NCI-H524 treated with DMSO at 0.1 percent for 48 hours (cell line): ENCODE results near the gene HESX1.

Experiments used
- DNase-seq: peaks from one replicate; lab custom pipeline; 2025; lab: John Stamatoyannopoulos, UW

The HESX1 gene

DNA sequence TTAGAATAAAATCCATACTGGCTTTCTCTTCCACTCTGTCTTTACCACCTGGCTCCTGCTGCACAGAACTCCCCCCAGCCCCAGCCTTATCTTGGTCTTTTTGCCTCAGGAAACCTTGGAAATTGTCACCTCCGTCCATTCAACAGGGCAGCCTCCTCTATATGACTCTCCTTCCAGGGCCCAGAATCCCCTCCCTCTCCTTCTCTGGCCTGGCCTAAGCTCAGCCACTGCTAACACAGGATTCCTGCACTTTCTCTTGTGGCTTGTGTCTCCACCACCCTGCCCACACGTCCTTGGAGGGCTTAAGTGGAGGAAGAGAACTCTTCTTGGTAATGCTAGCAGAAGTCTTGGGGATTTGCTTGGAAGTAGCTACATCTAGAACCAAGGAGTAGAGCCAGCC, 33.1 kb downstream of the HESX1 start:
- DNase-seq: no peak

DNA sequence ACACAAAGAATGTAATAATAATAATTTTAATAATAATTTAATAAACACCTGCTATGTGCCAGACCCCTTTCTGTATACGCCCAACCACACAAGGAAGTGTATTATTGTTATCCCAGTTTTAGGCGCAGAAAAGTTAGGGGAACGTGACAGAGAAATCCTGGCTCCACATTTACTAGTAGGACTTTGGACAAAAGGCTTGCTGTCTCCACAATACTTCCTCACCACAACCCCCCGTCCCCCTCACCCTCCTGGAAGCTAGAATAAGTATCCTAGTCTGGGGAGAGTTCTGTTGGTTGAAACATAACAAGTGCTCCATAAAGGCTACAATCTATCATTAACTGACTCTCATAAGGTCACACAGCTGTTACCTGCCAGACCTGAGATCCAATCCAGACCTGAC, 34.1 kb downstream of the HESX1 start:
- no peak for DNase-seq

DNA sequence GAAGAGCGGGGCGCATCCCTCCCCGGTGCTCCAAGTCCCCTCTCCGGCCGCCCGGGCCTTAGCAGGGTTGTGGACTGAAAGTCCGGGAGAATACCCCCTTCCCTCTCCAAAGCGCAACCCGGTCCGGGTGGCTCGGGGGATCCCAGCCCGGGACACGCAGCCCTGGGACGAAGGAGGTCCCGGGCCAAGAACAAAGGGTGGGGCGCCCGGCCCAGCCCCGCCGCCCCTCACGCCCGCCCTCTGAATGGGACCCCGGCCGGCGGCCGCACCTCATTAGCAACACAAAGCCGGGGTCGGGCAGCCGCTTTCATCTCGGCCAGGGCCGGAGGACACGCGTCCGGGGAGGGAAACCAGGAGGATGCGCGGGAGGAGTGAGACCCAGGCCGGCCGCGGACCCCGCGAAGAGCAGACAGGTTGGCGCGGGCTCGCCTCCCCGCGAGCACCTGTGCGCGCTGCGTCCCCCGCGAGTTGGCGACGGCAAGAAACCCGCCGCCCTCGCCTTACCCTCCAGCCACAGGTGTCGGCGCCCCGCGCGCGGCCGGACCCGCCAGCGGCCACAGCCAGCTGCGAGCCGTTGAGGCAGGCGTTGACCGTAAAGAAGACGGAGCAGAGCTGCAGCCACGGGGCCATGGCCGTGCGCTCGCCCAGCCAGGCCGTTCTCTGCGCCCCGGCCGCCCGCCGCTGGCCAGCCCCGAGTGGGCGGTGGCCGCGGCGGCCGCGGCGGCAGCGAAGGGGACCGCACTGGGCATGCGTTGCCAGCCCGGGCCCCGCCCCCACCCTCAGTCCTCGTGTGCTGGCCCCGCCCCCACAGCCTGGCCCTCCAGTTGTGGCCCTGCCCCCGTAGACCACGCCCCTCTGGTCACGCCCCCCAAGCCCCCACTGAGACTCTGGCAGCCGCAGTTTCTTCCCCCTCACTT, 34.9 kb downstream of the HESX1 start, which contains the start of gene IL17RD:
Gene IL17RD, minus strand, starts transcription at position 697 of the 917 bp plus-strand sequence. Its CDS starts 67 bp downstream, at position 630.
- DNase-seq: no peak

DNA sequence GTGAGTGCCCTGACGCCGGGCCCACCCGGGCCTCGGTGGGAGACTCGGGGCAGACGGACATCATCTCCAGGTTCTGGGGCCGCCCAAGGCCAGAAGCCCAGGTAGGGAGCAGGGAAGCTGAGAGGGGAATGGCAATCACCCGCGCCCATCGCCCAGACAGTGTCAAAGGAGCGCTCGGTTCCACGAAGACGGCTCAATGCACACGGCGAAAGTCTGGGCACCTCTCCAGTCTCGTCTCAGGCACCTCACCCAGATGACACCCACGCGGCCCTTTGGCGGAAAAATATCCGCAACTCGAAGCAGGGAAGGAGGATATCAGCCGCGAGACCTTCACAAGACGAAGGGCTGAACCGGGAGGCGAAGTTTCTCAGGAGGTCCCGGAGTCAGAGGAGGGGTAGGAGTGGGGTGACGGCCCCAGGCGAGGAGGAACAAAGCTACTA, 35.5 kb downstream of the HESX1 start:
- no peak for DNase-seq

DNA sequence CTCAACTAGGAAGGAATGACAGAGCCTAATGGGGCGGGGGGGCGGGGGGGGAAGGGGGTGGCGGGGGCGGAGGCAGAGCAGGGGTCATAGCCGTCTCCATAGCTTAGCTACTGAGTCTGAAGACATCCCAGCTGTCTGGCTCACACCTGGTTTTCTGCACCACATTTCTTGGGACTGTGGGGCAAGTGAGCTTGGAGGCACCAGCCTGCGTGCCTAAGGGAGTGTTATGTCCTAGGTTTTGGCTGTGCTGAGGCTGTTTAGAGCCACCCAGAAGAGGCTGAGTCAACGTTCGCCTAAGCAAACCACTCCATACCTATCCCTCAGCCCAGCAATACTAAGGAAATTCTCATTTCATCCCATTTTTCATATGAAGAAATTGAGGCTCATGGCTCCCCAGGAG, 36.0 kb downstream of the HESX1 start:
- no peak for DNase-seq

DNA sequence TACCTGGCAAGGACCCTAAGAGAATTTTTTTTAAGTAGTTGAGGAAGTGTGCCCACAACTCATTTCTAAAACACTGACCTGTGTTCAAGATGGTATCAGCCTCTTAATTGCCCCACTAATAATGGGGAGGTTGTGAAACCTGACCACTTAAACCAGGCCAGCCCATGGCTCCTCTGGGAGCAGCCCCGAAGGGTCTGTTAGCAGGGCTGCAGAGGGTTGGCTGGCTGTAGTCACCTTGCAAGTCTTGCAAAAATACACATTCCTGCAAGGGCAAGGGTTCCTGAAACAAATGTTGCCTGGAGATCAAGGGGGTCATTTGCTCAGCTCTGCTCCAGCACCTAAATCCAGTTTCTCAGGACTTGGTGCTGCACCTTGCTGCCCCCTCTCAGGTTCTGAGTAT, 37.9 kb downstream of the HESX1 start:
- no peak for DNase-seq

DNA sequence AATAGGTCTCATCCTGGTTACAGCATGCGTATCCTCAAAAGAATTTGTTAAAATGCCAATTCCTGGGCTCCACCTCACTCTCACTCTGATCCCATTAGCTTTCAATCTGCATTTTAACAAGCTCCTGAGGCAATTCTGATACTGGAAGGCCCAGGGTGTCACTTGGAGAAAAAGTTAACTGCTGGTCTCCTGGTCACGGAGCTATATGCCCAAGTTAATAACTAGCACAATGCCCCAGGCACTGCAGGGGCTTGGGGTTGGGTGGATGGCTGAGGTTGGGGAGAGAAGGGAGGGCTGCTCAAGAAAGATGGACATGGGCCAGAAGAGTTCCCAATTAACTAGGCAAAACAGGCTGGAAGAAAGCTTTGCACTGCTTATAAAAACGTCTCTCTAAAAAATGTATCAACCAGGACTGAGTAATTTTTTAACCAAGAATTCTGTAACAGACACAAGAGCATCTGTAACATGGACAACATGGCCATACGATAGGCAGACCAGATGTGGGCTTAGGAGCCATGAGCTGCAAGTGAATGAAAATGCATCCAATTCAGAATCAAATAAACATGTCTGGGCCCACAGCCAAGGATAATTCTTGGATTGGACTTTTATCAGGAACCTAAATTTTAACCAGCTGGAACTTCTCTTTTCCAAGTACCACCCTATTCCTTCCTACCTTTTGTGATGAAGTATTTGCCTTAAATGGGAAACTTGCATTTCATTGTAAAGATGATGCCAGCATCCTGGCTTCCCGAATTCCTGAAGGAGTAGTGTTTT, 38.8 kb downstream of the HESX1 start:
- no peak for DNase-seq

DNA sequence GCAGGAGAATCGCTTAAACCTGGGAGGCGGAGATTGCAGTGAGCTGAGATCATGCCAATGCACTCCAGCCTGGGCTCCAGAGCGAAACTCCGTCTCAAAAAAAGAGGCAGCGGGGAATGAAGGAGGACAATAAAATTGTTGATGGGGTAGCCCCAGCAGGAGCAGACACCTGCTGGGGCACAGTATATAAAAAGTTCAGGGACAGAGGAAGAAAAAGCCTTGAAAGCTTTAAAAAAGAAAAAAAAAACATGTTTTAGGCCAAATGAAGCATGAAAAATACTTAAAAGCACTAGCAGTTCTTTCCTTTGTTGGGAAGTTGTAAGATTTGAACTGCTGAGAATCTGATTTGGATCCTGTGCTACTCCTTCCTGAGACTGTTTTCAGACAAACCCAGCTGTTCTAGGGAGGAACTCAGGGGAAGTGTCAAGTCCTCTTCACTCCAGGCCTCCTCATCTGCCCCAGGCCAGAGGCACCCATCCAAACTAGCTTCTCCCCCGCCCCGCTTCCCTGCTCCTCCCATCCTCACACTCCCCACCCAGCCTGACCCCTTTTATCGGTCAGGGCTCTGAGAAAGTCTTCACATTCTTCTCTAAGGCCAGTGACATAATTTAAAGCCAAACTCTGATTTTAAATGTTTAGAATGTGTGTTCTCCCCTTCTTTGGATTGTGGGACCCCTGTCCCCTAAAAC, 39.6 kb downstream of the HESX1 start:
- DNase-seq: no peak

DNA sequence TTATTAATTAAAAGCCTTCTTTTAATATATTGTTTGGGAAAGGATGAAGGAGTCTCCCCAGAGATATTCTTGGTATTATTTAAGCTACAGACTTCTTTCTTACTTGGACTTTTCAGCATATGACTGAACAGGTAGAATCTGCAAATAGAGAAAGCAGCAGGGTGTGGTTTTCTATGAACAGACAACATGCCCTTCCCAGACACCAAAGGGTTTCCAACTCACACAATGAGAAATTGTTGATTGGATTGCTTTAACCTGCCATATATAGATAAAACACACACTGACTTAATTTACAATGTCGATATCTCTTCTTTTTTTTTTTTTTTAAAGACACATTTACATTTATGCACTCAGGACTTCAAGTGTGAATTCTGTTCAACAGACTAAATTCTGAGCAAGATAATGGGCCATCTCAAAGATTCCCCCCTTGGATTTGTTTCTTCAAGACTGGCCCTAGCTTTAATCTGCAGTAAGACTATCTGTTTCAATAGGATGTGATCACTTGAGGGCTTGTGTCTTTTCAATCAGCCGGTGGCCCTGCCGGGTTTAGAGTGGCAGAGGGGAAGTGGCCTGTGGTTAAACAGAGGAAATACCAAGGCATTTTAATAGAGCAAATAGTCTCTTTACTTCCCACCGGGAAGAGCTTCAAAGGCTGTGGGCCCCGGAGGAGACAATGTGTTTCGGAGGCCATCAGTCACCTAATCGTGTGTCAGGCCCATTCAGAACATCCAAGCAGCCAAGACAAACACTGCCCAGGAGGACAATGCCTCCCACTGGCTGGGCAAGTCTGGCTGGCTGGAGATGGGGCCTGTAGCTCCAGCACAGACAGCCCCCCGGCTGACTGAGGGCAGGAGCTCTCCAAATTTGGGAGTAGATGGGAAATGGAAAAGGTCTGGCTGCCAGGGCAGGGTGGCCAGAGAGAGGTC, 40.7 kb downstream of the HESX1 start:
- no peak for DNase-seq

DNA sequence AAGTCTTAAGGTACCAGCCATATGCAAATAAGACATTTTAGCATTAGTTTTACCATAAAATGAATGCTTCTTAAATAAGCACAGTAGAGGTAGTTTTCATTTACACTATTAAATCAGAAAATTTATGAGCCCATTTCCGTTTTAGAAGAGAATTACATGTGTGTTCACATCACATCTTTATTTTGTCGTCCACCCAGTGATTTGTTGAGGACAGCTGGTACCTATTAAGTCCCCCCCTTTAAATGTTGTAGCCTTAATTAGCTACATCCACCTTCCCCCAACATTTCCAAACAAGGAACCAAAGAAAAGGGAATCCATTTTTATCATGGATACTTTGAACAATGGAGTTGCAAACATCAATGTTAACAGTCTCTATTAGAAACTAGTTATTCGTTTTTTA, 41.5 kb downstream of the HESX1 start:
- no peak for DNase-seq

DNA sequence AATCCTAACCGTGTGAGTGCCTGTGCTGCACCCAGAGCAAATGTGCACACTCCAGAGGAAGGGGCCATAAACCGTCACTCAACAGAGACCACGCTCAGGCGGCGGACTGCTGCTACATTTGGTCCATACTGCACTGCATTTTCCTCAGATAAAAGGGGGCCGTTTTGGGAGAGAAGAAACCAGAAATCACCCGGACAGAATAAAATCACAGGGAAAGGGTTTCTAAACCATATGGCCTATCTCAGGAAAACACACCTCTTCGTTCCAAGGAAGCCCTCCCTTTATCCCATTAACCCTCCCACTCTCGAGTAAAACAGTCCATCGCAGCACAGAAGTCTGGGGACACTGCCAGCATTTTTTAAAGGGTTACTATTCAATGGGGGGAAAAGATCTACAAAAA, 42.2 kb downstream of the HESX1 start:
- no peak for DNase-seq

DNA sequence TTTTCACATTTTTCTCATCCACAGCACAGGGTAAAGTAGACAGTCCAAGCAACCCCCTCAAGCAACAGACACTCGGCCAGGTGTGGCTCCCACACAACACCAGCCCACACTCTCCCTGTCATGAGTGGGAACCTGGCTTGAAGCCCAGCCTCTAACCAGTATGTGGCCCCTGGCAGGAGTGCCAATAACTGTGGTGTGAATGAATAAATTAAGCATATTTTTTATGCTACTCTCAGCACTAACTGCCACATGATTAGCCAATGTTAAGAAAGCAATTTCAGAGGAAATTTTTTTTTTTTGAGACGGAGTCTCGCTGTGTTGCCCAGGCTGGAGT, 44.5 kb downstream of the HESX1 start:
- no peak for DNase-seq

DNA sequence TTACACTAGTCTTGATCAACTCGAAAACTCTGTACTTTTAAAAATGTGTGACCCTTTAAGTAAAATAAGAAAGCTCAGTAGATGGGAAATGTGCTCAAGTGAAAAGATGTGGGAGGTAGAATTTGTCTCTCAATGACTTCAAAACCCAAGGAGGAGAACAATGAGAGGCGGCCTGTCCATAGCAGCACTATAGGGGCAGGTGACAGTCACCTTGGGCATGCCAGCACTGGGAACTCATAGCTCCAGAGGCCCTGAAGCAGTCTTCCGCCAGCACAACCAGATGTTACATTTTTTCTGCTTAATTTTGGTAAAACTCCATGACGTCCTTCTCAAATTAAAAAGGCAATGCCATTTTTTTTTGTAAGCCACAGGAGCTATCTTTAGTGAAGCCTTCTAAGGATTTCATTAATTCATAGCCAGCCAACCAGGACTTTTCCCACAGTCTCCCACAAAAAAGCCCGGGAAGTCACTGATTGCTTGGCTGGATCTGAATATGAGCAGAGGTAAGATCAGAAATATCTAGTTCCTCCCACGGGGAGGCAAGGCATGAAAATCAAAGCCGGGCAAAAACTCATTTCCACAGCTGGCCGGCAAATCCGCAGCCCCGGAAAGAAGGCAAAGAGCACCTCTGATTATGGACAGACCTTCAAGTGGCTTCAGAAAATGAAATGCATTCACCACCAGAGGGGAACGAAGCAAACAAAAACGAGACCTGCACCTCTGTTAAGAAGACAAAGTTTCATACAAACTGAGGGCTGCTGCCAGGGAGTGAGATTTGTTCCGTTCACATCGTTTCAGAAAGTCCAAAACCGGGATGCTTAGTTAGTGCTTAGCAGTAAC, 45.1 kb downstream of the HESX1 start:
- DNase-seq: no peak

DNA sequence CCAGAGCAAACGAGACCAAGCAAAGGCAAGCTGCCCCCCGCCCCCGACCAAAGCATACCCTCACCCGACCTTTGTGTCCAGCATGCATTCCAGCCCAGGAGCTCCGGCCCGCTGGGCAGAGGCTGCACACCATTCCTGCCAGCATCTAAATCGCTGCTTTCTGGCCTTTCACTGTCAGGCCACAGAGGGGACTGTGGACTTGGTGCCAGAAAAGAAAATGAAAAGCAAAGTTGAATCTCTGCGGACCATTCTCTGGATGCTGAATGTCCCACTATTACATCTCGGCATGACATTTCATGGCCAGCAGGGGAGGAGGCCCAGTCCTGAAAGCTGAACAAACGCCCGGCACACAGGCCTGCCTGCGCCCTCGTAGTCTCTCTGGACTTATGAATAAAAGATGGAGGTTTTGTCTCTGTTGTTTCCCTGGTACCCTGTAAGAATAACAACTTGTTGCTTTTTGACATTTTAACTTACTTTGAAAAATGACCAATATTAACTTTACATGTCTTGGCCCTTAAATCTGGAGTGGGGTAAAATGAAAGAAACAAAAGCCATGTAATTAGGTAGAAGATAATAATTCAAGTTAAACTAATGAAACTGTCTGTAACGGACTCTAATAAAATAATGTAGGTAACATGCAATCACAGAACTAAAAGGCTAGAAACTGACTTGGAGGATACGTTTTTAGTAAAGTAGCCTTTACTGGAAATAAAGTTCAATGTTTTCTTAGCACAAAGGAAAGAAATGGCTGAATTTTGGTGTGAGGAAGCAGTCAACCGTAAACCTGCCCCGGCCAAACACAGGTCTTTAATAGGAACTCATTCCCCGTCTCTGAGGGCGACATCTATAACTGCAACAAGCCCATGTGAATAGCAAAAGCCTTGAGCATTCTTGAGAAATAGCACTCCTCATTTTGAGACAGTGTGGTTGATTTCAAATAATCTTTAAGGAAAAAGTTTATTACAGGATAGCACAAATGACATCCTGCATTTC, 47.3 kb downstream of the HESX1 start:
- no peak for DNase-seq

DNA sequence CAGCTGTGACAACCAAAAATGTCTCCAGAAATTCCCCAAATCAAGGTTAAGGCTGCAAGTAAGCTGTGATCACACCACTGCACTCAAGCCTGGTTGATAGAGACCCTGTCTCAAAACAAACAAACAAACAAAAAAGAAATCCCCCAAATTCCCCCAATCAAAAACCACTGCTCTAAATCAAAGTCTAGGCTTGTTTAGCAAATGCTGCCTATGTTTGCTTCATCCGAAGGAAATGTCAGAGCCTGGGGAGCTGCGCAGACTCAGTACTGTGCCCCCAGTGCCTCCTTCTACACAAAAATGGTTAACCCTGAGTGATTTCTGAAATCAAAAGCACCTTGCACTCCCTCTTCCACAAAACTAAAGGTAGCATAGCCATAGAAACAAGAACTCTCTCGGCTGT, 48.0 kb downstream of the HESX1 start:
- DNase-seq: no peak

DNA sequence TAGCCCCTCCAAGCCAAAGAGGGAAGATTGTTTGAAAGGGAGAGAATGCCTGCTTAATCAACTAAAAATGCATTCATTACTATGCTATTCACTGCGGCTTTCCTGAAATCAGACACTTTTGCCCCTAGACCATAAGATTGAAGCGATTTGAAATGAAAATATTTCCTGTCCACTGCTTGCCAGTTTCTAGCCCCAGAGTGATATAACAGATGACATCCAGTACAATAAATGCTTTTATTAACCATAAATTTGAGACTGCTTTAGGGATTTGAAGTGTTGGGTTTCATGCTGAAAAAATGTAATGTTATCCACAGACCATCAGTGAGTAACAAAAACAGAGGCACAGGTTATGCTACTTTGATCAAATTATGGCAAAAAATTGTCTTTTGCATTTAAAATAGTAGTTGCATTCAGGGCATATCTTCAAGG, 48.7 kb downstream of the HESX1 start:
- no peak for DNase-seq

DNA sequence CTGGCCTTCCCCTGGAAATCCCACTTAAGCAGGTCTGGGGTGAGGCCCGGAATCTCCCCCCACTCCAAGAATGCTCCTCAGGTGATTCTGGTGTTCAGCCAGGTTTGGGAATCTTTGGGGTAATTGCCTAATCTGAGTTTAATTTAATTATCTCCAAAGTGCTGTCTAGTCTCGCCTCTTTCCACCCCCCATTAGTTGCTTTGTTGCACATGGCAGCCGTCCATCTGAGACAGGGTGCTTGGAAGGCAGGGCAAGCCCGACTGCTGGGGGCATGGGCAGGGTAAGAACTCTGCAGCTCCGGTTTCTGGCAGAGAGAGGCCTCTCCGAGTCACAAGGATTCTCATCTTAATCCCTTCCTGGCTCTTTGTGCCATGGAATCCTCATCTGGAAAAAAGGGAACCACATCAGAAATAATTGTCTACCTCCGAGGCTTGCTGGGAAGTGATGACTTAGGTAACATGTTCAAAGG, 49.6 kb downstream of the HESX1 start:
- DNase-seq: no peak
